PC-3 (cell line): Measurements from ENCODE around the gene MLIP.
"Not testable (repeated sequence)": the region's sequence is repeated elsewhere in the genome, so short reads cannot be mapped to it uniquely, and the experiment has no call there.

Source experiments
- EZH2 ChIP-seq: fragments of 300-600 bp; sonication (generic); IDR thresholded peaks from one replicate; pipeline ENCODE4 v1.6.1; 2017; ENCODE audit warnings: antibody characterized with exemption, mild to moderate bottlenecking, low read length; ENCODE audit not compliant: unreplicated experiment
- EZH2phosphoT487 ChIP-seq: fragments of 300-600 bp; sonication (generic); IDR thresholded peaks from 2 replicates; pipeline ENCODE4 v1.6.1; 2018; ENCODE audit warnings: mild to moderate bottlenecking, antibody characterized with exemption, low read length, borderline replicate concordance
- TF ChIP-seq, protein P1 (sequence below): fragments of 300-600 bp; sonication (generic); conservative IDR thresholded peaks from 2 replicates; pipeline ENCODE4 v1.5.1; 2017; ENCODE audit warnings: antibody characterized with exemption, low read depth, mild to moderate bottlenecking, low read length

DNA sequence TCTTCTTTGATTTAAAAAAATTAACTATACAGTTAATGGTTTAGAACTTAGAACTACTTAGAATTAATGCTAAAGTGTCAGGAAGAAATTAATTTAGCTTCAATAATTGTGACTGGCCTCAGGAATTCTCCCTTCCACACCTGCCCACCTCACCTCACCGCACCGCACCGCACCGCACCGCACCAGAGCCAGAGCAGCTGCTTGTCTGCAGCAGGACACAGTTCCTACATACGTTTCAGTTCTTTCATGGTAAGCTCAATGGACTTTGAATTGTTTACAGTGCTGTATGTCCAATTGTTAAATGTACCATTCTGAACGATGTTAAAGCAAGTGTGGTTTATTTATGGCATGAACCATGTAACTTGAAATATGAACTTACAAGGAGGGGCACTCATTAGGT, 98.7 kb downstream of the MLIP start:
- TF ChIP-seq, protein P1, sequence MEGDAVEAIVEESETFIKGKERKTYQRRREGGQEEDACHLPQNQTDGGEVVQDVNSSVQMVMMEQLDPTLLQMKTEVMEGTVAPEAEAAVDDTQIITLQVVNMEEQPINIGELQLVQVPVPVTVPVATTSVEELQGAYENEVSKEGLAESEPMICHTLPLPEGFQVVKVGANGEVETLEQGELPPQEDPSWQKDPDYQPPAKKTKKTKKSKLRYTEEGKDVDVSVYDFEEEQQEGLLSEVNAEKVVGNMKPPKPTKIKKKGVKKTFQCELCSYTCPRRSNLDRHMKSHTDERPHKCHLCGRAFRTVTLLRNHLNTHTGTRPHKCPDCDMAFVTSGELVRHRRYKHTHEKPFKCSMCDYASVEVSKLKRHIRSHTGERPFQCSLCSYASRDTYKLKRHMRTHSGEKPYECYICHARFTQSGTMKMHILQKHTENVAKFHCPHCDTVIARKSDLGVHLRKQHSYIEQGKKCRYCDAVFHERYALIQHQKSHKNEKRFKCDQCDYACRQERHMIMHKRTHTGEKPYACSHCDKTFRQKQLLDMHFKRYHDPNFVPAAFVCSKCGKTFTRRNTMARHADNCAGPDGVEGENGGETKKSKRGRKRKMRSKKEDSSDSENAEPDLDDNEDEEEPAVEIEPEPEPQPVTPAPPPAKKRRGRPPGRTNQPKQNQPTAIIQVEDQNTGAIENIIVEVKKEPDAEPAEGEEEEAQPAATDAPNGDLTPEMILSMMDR: not testable (repeated sequence)
- TF ChIP-seq EZH2, EZH2phosphoT487: not testable (repeated sequence)
